TTC549 (cell line): ENCODE data around the gene FUT2.
"Not testable (repeated sequence)": the region's sequence is repeated elsewhere in the genome, so short reads cannot be mapped to it uniquely, and the experiment has no call there.

Experiments used
- FAIRE-seq: peaks from 2 replicates; lab custom pipeline; 2012; peaks lifted over from hg19 to GRCh38; lab: Jason Lieb, UNC

FUT2 gene

GRCh38 chr19:48705431-48705830 is 9.7 kb downstream of the FUT2 start:
- no peak for FAIRE-seq

DNA sequence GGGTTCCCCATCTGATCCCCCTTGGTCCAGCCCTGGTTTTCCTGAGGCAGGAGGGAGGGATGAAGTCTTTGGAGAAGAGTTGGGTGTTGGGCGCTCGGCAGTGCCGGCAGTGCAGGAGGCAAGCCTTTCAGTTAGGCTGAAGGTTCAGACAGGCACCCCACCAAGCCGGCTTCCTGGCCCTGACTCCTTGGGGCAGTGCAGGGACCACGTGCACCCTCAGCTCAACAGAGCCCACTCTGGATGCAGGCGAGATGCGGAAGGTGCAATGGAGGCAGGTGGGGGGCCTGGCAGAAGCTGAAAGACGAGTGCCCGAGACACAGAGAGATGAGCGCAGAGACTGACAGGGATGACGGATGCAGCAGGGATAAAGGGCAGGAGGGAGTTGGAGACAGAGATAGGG is 12.7 kb downstream of the FUT2 start:
- FAIRE-seq = no peak

DNA sequence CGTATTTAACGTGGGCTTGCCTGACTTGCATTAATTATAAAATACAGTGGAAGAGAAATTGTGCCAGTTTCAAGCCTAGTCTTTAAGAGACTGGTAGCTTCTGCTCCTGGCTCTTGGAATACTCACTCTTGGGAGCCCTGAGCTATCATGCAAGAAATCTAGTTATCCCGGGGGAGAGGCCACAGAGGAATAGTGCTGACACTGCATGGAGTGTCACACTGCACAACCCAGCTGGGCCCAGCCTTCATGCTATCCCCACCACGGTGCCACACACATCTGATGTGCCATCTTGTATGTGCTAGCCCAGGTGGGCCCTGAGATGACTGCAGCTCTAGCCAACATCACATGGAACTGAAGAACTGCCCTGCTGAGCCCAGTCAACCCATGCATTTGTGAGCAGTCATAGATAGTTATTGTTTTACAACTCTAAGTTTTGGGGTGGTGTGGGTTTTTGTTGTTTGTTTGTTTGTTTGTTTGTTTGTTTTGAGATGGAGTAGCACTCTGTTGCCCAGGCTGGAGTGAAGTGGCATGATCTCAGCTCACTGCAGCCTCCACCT is 15.4 kb downstream of the FUT2 start:
- no peak for FAIRE-seq

- no peak for FAIRE-seq
Observed at GRCh38 chr19:48713041-48713863, 17.5 kb downstream of the FUT2 start.

GRCh38 chr19:48713864-48714755 is 18.3 kb downstream of the FUT2 start:
- FAIRE-seq = peak; percentile 97

GRCh38 chr19:48714759-48715675 is 19.2 kb downstream of the FUT2 start:
- FAIRE-seq = no peak

GRCh38 chr19:48715681-48716171 is 20.0 kb downstream of the FUT2 start:
- no peak for FAIRE-seq

GRCh38 chr19:48716562-48717291 is 21.0 kb downstream of the FUT2 start:
- no peak for FAIRE-seq

GRCh38 chr19:48718106-48718505 is 22.3 kb downstream of the FUT2 start:
- FAIRE-seq = not testable (repeated sequence)

GRCh38 chr19:48718711-48719231 is 23.0 kb downstream of the FUT2 start:
- no peak for FAIRE-seq

DNA sequence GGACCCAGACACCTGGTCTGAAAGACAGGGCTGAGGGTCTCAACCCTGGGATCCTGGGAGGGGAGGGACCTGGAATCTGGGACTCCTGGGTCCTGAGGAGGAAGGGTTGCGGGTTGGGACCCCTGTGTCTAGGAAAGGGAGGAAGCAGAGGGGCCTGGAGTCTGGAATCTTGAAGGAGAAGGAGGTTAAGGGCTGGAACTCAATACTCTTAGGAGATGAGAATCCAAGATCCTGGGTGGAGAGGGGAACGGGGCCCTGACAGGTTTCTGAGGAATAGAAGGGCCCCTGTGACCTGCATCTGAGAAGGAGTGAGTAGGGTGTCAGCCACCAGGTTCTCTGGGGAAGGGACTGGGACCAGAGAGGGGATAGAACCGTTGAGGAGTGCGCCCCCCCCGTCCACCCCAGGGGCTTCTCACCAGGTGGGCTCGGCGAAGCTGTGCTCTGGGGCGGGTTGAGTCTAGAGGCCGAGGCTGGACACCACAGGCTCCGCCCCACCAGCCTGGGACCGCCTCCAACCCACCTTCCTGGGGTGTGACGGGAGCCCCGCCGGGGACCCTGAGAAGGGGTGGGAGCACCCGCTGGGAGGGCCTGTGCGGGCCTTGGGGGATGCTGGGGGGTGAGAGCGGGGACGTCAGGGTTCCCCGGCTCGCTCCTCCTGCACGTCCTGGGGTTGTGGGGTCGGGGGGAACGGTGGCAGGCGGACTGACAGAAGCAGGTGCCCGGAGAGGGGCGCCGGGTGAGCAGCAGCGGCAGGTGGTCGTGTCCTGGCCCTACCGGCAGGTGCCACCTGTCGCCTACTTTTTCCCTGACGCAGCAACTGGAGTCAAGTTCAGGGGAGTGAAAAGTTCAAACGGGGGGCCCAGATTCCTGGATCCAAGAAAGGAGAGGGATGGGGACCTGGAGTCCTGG is 23.7 kb downstream of the FUT2 start, which contains the start of gene MAMSTR:
Gene MAMSTR, minus strand, starts transcription at position 463 of the 909 bp plus-strand sequence. CDS start 694 bp downstream, outside the sequence.
- no peak for FAIRE-seq

DNA sequence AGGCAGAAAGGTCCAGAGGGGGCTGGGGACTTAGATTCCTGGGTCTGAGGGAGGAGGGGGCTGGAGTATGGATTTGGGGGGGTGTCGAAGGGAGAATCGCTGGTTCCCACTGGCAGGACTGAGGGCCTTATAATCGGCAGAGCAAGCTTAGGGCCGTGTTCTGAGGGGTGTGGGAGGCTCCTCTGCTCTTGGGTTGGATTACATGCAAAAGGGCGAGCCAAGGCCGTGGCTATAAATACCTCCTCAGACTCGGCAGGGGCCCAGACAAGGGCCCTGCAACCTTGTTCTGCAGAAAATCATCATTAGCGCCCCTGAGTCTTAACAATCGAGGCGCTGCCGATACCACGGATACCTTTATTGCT is 24.5 kb downstream of the FUT2 start:
- no peak for FAIRE-seq

DNA sequence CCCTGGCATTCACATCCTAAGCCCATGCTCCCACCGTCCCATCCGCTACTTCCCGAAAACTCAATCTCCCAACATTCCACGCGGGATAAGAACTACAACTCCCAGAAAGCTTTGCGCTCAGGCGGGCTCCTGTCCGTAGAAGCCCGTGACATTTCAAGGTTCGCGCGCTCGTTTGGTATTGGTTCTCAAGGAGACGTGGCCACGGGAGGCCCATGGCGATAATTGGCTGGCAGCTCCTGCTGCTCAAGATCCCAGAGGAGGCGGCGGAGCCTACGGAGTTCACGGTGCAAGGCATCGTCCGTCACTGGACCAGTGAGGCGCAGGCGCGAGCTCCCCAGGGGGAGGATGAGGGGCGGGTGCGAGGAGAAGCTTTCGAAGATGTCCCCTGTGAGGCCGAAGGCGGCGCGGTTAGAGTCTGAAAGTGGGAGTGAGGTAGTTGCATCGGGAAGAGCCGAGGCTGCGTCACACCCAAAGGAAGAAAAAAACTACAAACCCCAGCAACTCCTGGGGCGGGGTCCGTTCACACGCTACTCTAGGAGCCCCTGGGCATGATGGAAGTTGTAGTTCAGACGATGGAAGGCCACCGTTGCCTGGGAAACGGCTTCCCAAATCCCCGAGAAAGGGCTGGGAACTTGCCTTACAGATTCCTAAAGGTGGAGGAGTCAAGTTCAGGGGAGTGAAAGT is 25.0 kb downstream of the FUT2 start:
- FAIRE-seq = peak; percentile 95

DNA sequence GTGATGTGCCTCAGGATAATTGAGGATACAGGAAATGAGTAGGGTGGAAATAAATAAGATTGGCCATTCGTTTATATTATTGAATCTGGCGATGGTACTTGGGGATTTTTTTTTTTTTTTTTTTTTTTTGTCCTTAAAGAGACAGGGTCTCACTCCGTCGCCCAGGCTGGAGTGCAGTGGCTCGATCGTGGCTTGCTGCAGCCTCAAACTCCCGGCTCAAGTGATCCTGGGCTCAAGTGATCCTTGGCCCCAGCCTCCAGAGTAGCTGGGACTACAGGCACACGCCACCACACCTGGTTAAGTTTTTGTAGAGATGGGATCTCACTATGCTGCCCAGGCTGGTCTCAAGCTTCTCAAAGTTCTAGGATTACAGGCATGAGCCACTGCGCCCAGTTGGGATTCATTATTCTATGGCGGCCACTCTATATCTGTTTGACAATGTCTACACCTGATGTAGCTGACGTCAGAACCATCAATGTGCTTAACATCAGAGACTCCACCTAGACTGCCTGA is 26.5 kb downstream of the FUT2 start:
- FAIRE-seq = no peak

DNA sequence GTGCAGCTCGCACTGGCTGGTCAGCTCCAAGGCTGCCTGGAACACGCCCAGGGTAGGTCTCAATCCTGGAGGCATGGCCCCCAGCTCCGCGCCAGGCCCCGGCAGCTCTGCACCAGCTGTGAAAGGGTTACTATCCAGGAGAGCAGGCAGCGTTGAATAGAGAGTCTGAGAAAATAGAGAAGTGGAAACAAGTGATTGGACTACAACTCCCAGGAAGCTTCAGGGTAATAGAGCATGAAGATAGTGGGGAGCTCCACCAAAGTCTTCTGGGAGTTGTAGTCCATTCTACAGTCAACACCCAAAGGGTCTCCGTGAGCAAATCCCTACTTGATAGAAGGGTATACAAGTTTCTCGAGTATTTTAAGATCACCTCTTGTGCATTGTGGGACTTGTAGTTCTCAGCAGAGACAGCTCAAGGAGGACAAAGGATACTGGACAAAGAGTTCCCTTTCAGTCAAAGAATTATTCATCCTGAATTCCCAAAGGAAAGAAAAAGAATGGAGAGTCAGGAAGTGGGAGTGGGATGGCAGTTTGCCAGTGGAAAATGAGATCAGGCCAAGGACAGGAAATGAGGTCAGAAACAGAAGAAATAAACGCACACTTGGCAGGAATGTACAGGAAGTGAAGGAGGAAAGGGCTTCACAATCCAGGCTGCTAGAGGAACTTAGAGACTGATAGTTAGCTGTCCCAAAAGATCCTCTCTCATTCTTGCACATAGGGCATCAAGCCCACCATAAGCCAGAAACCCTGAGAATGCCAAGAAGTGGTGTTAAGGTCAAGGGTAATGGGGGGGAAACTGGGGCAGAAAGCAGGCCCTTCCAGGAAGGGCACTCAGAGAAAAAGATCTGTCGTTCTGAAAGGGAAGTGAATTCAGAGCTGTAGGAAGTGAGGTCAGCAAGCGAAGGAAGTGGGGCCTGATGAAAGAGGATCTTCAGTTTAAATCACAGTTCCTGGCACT is 29.3 kb downstream of the FUT2 start:
- FAIRE-seq = peak; percentile 85

DNA sequence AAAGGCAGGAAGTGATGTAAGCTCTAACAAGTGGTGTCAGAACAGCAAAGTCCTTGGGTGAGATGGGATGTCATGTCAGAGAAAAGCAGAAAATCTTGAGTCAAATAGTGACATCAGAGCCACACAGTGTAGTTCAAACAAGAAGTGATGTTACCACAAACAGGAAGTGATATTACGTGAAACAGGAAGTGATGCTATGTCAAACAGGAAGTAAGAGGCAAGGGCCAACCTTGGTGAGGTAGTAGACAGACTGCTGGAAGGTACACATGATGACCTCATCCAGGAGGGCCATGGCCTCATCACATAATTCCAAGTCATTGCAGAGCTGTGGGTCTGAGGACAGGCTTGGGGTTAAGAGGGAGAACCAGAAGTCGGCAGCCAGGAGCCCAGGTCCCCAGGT is 30.8 kb downstream of the FUT2 start:
- FAIRE-seq = no peak

DNA sequence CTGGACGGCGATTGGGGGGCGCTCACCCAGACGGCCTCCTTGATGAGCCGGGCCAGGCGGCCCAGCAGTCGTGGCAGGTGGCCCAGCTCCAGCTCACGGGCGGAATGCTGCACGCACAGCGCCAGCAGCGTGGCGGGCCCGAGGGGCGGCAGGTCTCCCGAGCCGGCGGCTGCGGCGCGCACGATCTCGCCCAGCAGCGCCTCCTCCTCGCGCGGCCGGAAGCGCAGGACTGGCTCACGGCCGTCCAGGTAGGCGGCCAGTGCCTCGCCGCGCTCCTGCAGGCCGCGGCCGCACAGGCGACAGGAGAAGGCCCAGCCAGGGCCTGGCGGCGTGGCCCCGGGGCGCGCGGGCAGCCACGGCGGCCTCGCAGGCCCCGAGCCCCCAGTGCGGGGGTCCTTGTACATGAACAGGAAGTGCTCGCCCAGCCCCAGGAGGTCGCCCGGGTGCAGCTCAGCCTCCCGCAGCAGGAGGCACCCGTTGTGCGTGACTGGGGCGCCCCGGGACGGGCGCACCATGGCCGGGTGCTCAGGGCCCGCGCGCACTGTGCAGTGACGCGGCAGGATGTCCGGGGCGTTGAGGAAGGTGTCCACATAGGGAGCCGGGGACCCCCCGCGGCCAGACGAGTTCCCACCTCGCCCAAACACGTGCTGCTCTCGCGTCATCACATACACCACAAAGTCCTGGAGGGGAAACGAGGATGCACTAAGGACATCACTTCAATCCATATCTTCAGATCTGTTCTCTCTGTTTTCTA is 33.3 kb downstream of the FUT2 start:
- FAIRE-seq = no peak
